GM18867 (cell line): Measurements from ENCODE around the gene ZDHHC7.
"Not testable (repeated sequence)": the region's sequence is repeated elsewhere in the genome, so short reads cannot be mapped to it uniquely, and the experiment has no call there.

ENCODE experiments used
- ATAC-seq: cut with Tn5 transposase; IDR thresholded peaks from one replicate; pipeline ENCODE4 v1.9.1; 2021; ENCODE audit warnings: mild to moderate bottlenecking, moderate library complexity; ENCODE audit not compliant: unreplicated experiment

The ZDHHC7 gene, protein sequence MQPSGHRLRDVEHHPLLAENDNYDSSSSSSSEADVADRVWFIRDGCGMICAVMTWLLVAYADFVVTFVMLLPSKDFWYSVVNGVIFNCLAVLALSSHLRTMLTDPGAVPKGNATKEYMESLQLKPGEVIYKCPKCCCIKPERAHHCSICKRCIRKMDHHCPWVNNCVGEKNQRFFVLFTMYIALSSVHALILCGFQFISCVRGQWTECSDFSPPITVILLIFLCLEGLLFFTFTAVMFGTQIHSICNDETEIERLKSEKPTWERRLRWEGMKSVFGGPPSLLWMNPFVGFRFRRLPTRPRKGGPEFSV

GRCh38 chr16:85010931-85011845 is at the start of gene ZDHHC7:
Gene ZDHHC7 (minus strand): TSS chr16:85011535. CDS start chr16:84990618, 20,917 bp downstream.
- peak; percentile 95 for ATAC-seq

DNA sequence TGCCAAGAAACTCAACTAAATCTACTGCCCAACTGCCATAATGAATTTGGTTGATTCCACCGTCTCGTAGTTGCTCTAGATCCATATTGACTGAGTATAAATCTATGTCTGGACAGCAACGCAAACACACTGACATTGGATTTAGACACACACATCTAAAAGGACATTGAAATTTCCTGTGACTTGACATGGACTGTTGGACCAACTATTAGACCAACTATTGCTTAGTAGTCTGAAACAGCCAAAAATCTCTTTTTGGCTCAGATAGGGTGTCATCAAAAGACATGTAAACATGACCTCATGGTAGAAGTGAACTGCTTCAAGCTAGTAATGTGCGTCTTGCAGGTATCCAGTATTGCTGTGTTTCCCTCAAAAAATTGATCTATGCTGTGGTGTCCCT is 47.6 kb upstream of the ZDHHC7 start:
- ATAC-seq = no peak

DNA sequence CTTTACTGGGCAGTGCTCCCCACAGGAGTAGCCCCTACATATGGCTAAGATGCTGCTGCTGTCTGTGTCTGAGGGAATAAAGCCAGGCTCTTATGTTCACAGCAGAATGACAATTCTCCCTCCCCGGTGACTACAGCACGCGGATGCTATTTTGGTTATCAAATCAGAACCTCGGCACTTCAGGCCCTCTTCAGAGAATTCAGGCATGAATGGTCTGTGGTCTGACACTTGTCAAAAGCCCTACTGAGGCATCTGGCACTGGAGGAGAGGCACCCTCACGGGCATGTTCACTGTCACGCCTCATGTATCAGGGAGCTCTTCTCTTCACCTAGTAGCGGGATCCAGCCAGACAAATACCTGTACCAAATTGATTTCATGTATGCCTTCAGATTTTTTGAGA is 46.6 kb upstream of the ZDHHC7 start:
- ATAC-seq = peak; percentile 38

- ATAC-seq = no peak
Measured at GRCh38 chr16:85057212-85057889, 46.0 kb upstream of the ZDHHC7 start.

DNA sequence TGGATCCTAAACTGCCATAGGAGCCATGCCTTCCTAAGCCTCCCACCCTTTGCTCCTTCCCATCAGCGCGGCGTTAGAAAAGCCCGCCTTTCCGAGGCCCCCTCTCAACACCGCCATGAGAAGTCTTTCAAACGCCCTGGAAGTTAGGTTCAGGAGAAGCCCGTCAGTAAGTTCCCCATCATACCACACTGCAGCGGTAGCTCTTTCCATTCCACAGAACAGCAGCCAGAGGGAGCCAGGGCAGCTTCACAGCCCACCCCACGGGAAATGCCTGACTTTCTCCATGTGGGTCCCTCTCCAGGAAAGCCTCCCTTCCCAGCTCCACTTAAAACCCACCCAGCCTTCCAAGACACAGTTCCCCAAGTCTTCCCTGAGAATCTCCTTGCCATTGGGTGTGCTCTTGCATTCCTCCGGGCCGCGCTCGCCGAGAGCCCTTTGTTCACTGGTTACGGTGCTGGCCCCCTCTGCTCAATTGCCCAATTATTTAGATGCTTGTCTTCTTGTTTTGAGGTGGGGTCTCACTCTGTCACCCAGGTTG is 44.9 kb upstream of the ZDHHC7 start:
- no peak for ATAC-seq

GRCh38 chr16:85055493-85056210 is 44.3 kb upstream of the ZDHHC7 start:
- peak; percentile 84 for ATAC-seq

DNA sequence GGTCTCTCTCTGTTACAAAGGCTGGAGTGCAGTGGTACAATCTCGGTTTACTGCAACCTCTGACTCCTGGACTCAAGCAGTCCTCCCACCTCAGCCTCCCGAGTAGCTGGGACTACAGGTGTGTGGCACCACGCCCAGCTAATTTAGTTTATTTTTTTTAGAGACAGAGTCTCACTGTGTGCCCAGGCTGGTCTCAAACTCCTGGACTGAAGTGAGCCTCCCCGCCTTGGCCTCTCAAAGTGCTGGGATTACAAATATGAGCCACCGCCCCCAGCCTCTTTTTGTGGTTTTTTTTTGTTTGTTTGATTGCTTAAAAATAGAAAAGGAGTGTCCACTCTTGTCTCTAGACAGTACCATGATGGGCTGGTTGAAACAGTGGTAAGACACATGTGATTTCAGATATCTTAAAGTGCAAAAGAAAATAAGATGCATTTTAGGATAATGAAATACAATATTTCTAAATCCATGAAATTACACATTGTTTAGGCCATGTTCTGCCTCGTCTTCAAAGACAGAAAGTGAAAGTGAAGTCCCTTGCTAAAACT is 43.7 kb upstream of the ZDHHC7 start:
- ATAC-seq = no peak

- not testable (repeated sequence) for ATAC-seq
Measured at GRCh38 chr16:85054321-85054720, 43.0 kb upstream of the ZDHHC7 start.

- ATAC-seq = no peak
Measured at GRCh38 chr16:85052536-85052935, 41.2 kb upstream of the ZDHHC7 start.

GRCh38 chr16:85051683-85052082 is 40.3 kb upstream of the ZDHHC7 start:
- no peak for ATAC-seq

DNA sequence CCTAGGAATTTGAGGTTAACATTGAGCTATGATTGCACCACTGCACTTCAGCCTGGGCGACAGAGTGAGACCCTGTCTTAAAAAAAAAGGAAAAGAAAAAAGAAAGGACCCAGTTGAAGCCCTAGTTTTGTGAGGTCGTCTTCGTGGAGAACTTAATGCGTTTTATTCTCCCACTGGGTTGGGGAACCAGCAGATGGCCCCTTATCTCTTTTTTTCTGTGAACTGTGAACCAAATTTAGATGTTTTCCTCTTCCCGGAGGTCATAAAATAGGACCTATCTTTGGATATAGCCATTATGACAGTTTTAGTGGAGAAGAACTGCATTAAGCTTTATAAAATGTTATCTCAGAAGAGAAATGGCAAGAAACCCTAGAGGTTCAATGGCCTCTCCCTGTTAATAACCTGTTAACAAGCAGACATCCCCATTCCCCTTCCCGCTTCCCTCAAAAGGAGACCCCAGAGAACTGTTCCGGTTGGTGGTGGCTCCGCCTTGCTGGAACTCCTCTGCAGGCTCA is 39.8 kb upstream of the ZDHHC7 start:
- ATAC-seq = no peak

DNA sequence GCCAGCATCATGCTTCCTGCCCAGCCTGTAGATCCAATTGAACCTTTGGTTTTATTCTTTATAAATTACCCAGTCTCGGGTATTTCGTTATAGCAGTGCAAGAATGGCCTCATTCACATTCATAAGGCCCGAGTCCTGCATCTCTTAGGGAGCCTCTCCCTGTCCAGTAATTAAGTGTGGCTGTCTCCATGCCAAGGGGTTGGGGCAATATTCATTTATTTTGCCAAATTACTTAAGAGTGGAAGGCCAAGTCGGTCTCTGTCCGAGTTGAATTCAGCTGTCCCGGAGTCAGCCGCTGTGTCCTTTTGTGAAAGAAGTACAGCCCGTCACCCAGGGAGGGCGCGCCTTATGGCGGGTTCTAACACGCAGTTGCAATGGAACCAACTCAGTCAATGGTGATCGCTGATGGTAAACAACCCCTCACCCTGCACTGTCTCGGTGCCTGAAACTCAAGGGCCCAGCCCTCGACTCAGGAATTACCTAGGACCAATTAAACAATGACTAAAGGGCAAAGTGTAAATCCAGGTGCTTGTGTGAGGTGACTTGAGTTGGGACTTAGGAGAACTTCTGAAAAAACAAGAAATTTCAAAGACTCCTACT is 38.5 kb upstream of the ZDHHC7 start:
- no peak for ATAC-seq

- no peak for ATAC-seq
Measured at GRCh38 chr16:85048921-85049562, 37.7 kb upstream of the ZDHHC7 start.

GRCh38 chr16:85047867-85048455 is 36.6 kb upstream of the ZDHHC7 start:
- ATAC-seq = no peak

DNA sequence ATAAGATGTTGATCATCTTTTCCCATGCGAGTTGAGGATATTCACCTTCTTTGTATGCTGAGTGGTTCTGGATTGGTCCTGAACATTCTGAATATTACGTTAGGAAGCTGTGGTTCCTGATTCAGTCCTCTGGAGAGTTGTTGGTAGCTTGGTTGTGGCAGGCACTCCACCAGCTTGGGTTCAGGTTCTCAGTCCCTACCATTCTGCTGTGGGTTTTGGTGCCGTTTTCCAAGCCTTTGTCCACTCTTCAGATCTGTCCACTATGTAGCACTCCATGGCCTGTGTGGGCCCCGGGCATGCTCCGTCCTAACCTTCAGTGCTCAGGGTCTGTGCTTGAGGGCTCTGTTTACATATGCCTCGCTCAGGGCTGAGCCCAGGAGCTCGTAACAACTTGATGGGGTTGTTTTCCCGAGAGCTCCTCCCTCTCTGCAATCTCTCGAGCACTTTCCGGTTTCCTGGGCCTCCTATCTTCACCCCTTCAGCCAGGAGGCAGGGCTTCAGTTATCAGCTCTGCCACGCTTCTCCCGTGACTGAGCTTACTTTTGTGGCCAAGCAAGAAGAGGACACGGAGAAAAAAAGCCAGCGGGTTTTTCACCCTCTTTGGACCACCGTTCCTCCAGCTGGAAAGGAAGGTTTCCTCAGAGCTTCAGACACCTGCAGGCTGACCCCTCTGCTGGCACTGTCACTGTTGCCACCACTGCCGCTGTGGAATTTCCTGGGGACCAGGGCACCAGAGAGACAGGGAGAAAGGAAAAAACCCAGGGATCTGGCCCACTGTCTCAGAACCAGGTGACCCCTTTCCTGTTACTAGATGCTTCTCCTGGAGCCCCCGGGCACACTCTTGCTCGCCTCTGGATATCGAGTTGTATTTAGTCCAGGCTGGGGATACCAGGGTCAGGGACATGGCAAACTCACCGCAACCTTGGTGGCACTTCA is 35.9 kb upstream of the ZDHHC7 start:
- no peak for ATAC-seq

GRCh38 chr16:85046472-85046916 is 35.2 kb upstream of the ZDHHC7 start:
- ATAC-seq = no peak

GRCh38 chr16:85045641-85046471 is 34.5 kb upstream of the ZDHHC7 start:
- ATAC-seq = no peak
